SH-SY5Y (cell line): Measurements from ENCODE around the gene PCSK5.

Source experiments
- GATA2 ChIP-seq: IDR thresholded peaks from 2 replicates; pipeline ENCODE4 v1.6.1; 2011; ENCODE audit warnings: mild to moderate bottlenecking, low read depth, low read length
- GATA3 ChIP-seq: IDR thresholded peaks from 2 replicates; pipeline ENCODE4 v1.6.1; 2011; ENCODE audit warnings: low read depth, mild to moderate bottlenecking, low read length, moderate library complexity

PCSK5 gene

DNA sequence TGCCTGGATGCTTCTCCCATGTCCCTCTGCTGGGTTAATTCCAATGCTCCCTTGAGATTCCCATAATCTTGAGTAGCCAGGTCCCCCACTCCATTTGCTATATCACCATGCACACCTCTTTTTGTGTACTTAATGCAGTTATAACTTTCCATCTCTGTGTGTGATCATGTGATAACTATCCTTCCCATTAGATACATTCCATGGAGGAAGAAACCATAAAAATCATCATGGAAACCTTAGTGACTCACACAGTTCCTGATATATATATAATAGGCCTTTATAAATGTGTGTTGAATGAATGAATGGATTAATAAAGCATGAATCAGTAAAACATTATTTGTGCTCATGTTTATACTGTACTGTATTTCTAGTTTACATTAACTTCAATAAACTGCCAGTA lies 104.6 kb downstream of the PCSK5 start:
- TF ChIP-seq GATA3 = no peak
- no peak for TF ChIP-seq GATA2

DNA sequence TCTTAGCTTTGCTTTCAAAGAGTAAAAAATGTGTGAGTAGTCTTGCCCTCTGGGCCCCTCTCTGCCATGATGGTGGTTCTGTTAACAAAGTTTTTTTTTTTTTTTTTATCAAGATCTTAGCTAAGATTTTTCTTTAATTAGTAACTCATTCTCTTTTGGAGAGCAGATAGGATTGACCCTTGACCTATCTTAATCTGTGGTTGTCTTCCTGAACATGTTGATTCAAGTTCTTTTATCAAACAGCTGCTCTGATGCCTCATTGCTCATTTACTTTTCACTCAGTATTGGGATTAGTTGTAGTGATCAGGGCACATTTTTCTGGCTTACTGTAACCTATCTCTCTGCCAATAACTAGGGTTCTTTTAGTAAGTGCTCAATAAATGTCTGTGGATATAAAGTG lies 106.3 kb downstream of the PCSK5 start:
- TF ChIP-seq GATA3 (no peak), GATA2 (no peak)

DNA sequence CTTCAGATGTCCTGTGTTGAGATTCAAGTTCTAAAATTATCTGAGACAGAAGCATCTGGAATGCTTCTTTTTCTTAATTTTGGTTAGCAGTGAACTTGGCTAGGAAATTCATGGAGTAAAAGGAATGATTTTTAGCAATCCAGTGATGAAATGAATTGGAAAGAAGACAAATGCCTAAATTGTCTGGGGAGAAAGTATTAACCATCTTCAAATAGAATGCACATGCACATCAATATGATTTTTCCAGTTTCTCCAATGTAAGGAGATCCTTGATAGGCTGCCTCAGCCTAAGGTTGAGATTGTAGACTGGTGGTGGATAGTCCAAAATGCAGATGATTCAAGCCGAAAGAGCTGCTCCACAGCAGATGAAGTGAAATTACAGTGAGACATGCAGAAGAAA lies 106.7 kb downstream of the PCSK5 start:
- TF ChIP-seq GATA2 = no peak
- no peak for TF ChIP-seq GATA3

GRCh38 chr9:75998096-75998780 lies 107.8 kb downstream of the PCSK5 start:
- TF ChIP-seq GATA2 = no peak
- TF ChIP-seq GATA3 = no peak

DNA sequence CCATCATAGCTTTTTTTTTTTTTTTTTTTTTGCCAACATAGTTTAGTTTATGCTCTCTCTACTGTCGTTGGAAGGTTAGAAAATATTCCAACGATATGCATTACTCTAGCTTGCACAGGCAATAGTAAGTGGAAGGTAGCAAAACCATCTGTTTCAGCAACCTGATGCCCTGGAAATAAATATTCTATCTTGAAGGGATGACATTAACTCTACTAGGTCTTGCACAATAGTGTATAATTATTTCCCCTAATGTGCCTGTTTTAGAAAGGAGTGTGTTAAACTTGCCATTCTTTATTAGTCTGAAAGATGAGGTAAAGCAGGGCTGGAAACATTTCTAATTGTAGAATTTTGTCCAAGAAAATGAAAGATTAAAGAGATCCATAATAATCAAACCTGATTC lies 111.0 kb downstream of the PCSK5 start:
- TF ChIP-seq GATA3 (no peak), GATA2 (no peak)

GRCh38 chr9:76003041-76003440 lies 112.6 kb downstream of the PCSK5 start:
- TF ChIP-seq GATA3 (no peak), GATA2 (no peak)

DNA sequence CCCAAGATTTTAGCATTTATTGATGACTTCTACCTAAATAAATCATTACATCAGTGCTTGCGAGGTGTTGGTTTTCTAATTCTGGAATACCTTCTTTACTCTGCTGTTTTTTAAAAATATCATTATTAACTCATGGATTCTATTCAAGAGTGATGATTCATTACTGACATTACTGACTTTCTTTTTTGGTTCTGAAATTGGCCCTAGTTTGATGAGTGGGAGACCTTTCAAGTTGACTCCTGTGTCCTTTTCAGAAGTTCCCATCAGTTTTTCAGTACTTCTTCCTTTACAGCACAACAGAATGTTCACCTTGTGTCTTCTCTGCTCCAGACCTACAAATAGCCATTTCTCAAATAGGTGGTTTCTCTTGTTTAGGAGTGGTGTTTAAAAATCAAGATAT lies 114.1 kb downstream of the PCSK5 start:
- no peak for TF ChIP-seq GATA2
- TF ChIP-seq GATA3 = no peak

DNA sequence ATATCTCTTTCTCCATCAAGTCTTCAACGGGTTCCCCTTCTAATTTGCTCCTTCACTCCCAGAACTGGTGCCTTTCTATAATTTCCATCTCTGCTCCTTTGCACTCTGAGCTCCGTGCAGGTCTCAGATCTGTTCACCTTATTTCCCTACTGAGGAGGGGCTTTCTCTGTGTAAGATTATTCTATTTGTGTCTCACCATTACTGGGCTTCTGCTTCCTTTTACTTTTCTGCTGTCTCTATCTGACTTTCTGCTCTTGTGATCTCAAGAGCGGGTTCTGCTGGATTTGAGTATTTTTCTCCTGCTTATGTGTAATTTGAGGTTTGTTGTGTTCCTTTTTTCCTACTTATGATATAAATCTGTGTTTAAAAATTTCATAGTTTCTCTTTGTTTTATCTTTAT lies 117.5 kb downstream of the PCSK5 start:
- TF ChIP-seq GATA2 (no peak), GATA3 (no peak)

GRCh38 chr9:76013809-76014208 lies 123.3 kb downstream of the PCSK5 start:
- TF ChIP-seq GATA3 = no peak
- no peak for TF ChIP-seq GATA2

- TF ChIP-seq GATA3 (no peak), GATA2 (no peak)
These were observed 127.8 kb downstream of the PCSK5 start for GRCh38 chr9:76018235-76018634.

- no peak for TF ChIP-seq GATA2
- no peak for TF ChIP-seq GATA3
These were observed 128.3 kb downstream of the PCSK5 start for GRCh38 chr9:76018761-76019160.

GRCh38 chr9:76020652-76021051 lies 130.2 kb downstream of the PCSK5 start:
- TF ChIP-seq GATA2 (no peak), GATA3 (no peak)

GRCh38 chr9:76022317-76022716 lies 131.8 kb downstream of the PCSK5 start:
- TF ChIP-seq GATA3 = no peak

DNA sequence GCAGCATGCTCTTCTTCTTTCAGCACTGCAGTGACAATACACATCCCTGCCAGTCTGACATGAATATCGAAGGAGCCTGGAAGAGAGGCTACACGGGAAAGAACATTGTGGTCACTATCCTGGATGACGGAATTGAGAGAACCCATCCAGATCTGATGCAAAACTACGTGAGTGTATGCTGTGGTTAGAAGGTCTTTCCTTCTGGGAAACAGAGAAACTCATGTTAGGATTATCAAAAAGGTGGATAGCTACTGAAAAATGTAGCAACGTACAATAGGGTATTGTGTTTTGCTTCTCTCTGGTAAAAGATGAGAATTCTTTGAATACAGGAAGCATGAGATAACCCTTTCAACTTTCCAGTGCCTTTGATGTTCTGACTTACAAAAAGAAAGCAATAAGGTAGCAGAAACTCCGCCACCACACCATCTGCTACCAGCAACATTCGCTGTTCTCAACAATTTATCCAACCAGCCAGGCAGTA lies 133.3 kb downstream of the PCSK5 start:
- TF ChIP-seq GATA2 (no peak), GATA3 (no peak)

DNA sequence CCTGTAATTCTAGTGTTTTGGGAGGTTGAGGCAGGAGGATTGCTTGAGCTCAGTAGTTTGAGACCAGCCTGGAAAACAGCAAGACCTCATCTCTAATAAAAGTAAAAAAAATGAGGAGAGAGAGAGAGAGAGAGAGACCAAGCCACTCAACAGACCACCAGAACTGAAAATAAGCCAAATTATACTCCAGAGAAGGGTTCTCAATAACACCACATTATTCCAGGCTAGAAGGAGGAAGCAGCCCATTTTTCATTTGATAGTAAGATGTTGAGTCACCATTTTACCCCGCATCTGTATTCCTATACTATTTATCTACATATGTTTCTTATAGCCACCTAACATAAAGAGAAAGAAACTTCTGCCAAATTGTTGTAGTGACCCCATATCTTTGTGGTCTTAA lies 134.8 kb downstream of the PCSK5 start:
- no peak for TF ChIP-seq GATA2
- no peak for TF ChIP-seq GATA3

- TF ChIP-seq GATA3 (no peak), GATA2 (no peak)
These were observed 136.3 kb downstream of the PCSK5 start for GRCh38 chr9:76026796-76027195.
